Large intestine (tissue), 12 donors: ENCODE data around the gene SPATA31C2. TPM values are rescaled to one million over a fixed set of nuclear protein-coding genes. Genes with fewer than 3 reads are reported as not detected.
"Not testable (repeated sequence)": the region's sequence is repeated elsewhere in the genome, so short reads cannot be mapped to it uniquely, and the experiment has no call there.

Experiments used
- DNase-seq, 2 donors: peaks; one replicate each; pipeline versions ENCODE4 v3.0.0 to v3.0.0-alpha.2; 2013
- H3K27ac ChIP-seq: one replicate; pipeline ENCODE4 v1.5.1; 2013; ENCODE audit warnings: low read length
- H3K27me3 ChIP-seq: 2 replicates; pipeline ENCODE4 v1.6.1; 2013; ENCODE audit warnings: low read length; ENCODE audit not compliant: control insufficient read depth, insufficient read depth
- H3K36me3 ChIP-seq: 2 replicates; pipeline ENCODE4 v1.6.1; 2013; ENCODE audit warnings: low read length; ENCODE audit not compliant: control insufficient read depth, insufficient read depth
- H3K4me1 ChIP-seq: one replicate; pipeline ENCODE4 v1.6.1; 2013; ENCODE audit warnings: low read length; ENCODE audit not compliant: control insufficient read depth, insufficient read depth
- H3K4me3 ChIP-seq: one replicate; pipeline ENCODE4 v1.5.1; 2013; ENCODE audit warnings: low read length
- H3K9me3 ChIP-seq: one replicate; pipeline ENCODE4 v1.6.1; 2013; ENCODE audit warnings: mild to moderate bottlenecking, low read depth, low read length, moderate library complexity; ENCODE audit not compliant: control insufficient read depth
- WGBS: methylation state at CpG from one replicate; pipeline ENCODE4 v1.1.5; 2013; ENCODE audit warnings: low lambda C conversion rate; ENCODE audit not compliant: insufficient coverage; 5-methylcytosine and 5-hydroxymethylcytosine counted together
- long read RNA-seq, 11 donors: transcript quantifications; one replicate each; lab custom pipeline, GENCODE V29; 2026
- polyA plus RNA-seq: library from polyadenylated mRNA; unstranded; fragments of 120-200 nt; gene quantifications from one replicate; pipeline ENCODE4 v1.2.1, GENCODE V29; 2013

The SPATA31C2 gene
- 0.07 TPM for polyA plus RNA-seq
- long read RNA-seq, donor 1 = 0 reads
- long read RNA-seq, donor 2 = 0 reads
- long read RNA-seq, donor 3 = 0 reads
- long read RNA-seq, donor 4 = 0 reads
- long read RNA-seq, donor 5 = 0 reads
- long read RNA-seq, donor 6 = 0 reads
- long read RNA-seq, donor 7 = 0 reads
- long read RNA-seq, donor 8 = 0 reads
- long read RNA-seq, donor 9 = 0 reads
- long read RNA-seq, donor 10 = 0 reads
- long read RNA-seq, donor 11 = 0 reads

DNA sequence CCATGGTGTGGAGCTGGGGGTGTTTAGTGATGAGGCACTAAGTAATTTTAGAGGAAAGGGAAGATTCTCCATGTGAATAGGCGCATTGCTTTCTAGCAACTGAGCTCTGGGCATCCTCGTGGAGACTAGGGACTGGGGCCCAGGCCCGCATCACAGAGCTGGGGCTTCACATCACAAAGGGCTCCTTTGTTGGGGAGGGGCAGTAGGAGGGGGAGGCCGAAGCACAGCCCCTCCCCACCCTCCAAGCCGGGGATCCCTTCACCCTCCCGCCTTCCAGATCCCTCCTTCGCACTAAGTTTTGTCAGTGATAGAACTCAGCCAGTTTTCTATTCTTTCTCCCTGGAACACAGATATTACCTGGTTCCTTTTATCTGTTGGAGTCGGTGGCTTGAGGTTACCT lies at the start of gene SPATA31C2:
TSS of gene SPATA31C2 (minus strand) at position 101 of the 400 bp plus-strand sequence. CDS start at position 72, 29 bp downstream.
- not testable (repeated sequence) for H3K36me3 ChIP-seq

DNA sequence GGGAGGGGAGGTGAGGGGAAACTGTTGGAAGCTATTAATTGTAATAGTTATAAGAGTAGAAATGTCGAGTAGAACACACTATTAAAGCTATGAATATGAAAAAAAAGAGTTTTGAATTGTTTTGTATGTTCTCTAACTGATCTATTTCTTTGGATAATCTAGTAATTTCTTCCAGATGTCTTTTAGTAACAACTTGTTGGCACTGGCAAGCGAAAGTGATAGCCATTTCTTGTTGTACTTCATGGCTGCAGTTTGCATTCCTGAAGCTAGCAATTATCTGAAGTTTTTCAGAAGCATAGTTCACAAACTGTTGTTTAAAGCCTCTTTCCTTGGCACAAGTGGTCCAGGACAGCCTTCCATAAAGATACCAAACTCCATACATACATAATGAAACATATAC lies 49.4 kb upstream of the SPATA31C2 start:
- 80% methylated on average over 1 of the region's 2 CpGs for WGBS
- Histone ChIP-seq H3K36me3 (no peaks in the 10 kb centered on the region), H3K9me3 (peaks cover 4% of the 10 kb centered on the region), H3K27me3 (no peaks in the 10 kb centered on the region), H3K4me1 (no peaks in the 10 kb centered on the region), H3K4me3 (no peak overlapping the region), H3K27ac (no peak overlapping the region)
- no peak for DNase-seq

More for the DNA sequence above, at the start of gene SPATA31C2:
- H3K27ac ChIP-seq, H3K4me1 ChIP-seq, H3K27me3 ChIP-seq, DNase-seq, H3K9me3 ChIP-seq, H3K4me3 ChIP-seq: not testable (repeated sequence)
- no CpG with 5 or more reads among the region's 8 CpGs for WGBS

DNA sequence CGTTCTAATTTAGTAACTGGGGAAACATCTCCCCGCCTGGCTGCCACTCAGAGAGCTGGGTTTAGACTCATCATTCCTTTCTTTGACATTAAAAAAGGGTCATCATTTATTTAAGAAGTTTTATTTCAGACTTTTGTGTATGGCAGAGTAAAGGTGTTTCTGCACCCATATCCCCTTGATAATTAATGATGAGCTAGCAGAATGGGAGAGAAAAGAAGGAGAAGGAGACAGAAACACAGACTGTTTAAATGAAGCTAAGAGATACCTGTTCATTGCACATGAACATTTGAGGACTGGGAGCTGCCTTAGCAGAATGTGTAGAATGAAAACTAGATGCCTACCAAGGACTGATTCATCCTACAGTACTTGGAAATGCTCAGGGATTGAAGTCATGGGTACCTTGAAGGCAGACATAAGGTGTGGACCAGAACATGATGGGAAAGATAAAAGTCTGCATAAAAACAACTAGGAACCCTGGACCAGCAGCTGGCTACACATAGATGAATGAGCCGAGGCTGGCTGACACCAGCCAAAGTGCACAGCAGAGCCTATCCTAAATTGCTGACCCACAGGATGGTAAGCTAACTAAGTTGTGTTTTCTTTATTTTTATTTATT lies 48.3 kb upstream of the SPATA31C2 start:
- Histone ChIP-seq H3K9me3 (peaks cover 4% of the 10 kb centered on the region), H3K4me1 (no peaks in the 10 kb centered on the region), H3K27ac (no peak overlapping the region), H3K36me3 (no peaks in the 10 kb centered on the region), H3K4me3 (no peak overlapping the region), H3K27me3 (no peaks in the 10 kb centered on the region)
- WGBS = 100% methylated on average over 1 of the region's 3 CpGs
- DNase-seq = no peak

GRCh38 chr9:88184976-88185375 lies 46.7 kb upstream of the SPATA31C2 start:
- Histone ChIP-seq H3K27me3 (no peaks in the 10 kb centered on the region), H3K4me3 (no peak overlapping the region), H3K9me3 (no peaks in the 10 kb centered on the region), H3K36me3 (no peaks in the 10 kb centered on the region), H3K27ac (no peak overlapping the region), H3K4me1 (no peaks in the 10 kb centered on the region)
- no CpG with 5 or more reads among the region's 2 CpGs for WGBS
- DNase-seq = no peak

DNA sequence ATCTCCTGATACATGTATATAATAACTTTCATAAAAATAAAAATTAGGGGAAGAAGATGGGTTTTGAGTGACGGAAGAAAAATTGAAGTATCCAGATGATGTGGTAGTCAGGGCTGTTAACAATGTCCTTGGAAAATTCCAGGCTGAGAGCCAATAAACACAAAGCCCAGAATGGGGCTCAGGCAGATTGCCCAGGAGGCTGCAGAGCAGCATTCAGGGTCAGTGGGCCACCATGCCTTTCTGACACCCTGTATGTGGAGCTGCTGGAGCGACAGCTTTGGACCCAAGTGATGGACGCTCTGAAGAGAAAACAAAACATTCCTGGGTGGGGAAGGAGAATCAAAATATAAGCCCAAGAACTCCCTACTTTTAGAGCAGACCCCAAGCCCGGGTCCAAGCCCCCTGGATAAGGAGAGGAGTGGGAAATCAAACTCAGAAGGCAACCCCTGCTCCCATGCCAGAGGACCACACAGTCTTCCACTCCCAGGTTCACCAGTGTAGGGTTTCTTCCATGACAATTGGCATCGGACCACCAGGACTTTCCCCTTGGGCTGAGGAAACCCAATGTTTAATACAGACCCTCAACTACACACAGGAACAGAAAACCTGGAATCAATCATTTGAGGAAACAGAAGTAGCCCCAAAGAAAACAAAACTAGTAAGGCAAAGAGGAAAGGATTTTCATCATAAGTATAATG lies 45.7 kb upstream of the SPATA31C2 start:
- Histone ChIP-seq H3K36me3 (no peaks in the 10 kb centered on the region), H3K4me3 (no peak overlapping the region), H3K9me3 (no peaks in the 10 kb centered on the region), H3K4me1 (no peaks in the 10 kb centered on the region), H3K27ac (no peak overlapping the region), H3K27me3 (no peaks in the 10 kb centered on the region)
- DNase-seq = no peak
- WGBS = 100% methylated on average over 1 of the region's 5 CpGs

- no peaks in the 10 kb centered on the region for H3K4me1 ChIP-seq
- H3K9me3 ChIP-seq = no peaks in the 10 kb centered on the region
- H3K4me3 ChIP-seq = no peak overlapping the region
- 61% methylated on average over 4 of the region's 6 CpGs for WGBS
- H3K36me3 ChIP-seq = no peaks in the 10 kb centered on the region
- no peak overlapping the region for H3K27ac ChIP-seq
- H3K27me3 ChIP-seq = no peaks in the 10 kb centered on the region
- no peak for DNase-seq
These were observed 44.2 kb upstream of the SPATA31C2 start for GRCh38 chr9:88182501-88182900.

DNA sequence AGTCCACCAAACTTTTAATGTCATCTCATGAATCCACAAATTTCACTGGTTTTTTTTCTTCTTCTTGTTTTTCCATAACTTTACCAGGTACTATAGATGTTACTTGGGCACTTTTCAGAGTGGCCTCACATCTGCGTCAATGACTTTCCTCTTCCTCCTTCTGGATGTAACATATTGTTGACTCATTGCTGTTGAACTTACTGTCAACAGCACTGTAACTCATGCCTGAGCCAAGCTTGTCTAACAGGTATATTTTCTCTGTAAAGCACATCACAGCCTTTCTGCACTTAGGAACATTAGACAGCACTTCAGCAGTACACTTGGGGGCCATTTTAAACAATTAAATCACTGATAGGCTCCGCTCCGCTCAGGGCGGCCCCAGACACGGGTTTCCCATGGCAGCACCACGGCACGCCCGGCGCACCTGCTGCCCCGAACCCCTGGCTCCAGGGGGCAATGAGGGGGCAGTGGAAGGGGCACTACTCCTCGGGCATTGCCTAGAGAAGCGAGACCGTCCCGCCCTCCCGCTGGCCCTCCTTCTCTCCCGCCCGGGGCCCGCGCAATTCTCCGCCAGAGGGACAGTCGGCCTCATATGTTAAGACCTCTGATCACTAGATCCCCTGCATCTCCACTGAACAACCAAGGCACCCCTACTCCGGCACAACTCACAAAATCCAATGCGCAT lies 41.9 kb upstream of the SPATA31C2 start:
- WGBS = 93% methylated on average over 7 of the region's 23 CpGs
- no peak for DNase-seq
- H3K4me3 ChIP-seq = no peak overlapping the region
- H3K27me3 ChIP-seq = no peaks in the 10 kb centered on the region
- H3K27ac ChIP-seq = no peak overlapping the region
- H3K9me3 ChIP-seq = no peaks in the 10 kb centered on the region
- no peaks in the 10 kb centered on the region for H3K36me3 ChIP-seq
- H3K4me1 ChIP-seq = no peaks in the 10 kb centered on the region

DNA sequence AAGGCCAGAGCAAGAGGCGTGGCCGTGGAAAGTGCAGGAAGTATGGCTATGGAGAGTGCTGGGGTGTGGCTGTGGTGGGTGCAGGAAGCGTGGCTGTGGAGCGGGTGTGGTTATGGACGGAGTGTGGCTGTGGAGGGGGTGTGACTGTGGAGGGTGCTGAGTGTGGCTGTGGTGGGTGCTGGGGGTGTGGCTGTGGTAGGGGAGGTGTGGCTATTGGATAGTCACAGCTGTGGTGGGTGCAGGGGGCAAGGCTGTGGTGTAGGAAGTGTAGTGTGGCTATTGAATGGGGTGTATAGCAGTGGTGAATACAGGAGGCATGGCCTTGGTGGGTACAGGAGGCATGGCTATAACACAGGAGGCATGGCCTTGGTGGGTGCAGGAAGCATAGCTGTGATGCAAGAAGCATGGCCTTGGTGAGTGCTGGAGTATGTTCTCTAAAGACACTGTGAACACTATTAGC lies 40.8 kb upstream of the SPATA31C2 start:
- DNase-seq = peak in 1 of 2 donors; percentile 44
- H3K27me3 ChIP-seq = no peaks in the 10 kb centered on the region
- 60% methylated on average over 2 of the region's 5 CpGs for WGBS

DNA sequence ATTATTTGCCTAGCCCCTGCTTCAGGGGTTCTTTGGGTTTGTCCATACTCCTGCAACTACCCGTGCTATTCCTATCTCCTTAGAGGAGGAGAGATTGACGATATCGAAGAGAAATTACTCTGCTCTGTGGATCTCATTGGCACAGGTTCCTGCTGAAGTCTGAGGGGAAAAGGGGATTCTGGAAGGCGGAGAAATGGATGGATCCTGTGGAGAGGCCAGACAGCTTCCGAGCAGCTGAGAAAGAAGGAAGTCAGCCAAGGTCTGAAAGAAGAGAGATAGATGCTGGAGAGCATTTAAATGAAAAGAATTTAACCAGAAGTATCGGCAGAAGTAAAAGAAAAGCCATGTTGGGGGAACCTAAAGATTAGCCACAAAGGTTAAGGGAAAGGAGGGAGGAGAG lies 40.4 kb upstream of the SPATA31C2 start:
- no peaks in the 10 kb centered on the region for H3K4me1 ChIP-seq
- no peak overlapping the region for H3K27ac ChIP-seq
- H3K27me3 ChIP-seq = no peaks in the 10 kb centered on the region
- 75% methylated on average over 3 of the region's 6 CpGs for WGBS
- H3K9me3 ChIP-seq = no peaks in the 10 kb centered on the region
- no peak overlapping the region for H3K4me3 ChIP-seq
- no peak for DNase-seq
- no peaks in the 10 kb centered on the region for H3K36me3 ChIP-seq

More for the DNA sequence above, 40.8 kb upstream of the SPATA31C2 start:
- H3K4me1 ChIP-seq = no peaks in the 10 kb centered on the region
- H3K27ac ChIP-seq = no peak overlapping the region
- H3K36me3 ChIP-seq = no peaks in the 10 kb centered on the region
- no peak overlapping the region for H3K4me3 ChIP-seq
- H3K9me3 ChIP-seq = no peaks in the 10 kb centered on the region

DNA sequence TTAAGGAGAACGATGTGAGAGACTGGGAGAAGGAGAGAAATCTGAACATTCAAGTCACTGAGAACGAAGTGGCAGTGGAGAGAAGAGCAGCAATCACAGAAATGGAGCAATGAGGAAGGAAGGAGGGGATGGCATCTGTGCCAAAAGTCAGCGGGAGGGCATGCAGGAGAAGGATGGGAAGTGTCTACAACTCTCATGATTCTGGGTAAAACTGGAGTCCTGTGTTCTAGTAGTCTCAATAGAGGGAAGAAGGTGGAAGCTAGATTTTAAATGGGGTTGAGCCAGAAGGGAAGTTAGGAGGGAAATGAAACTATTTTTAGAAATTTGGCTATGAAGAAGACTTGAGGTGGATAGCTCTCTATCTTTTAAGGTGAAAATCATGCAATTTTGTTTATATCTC lies 39.1 kb upstream of the SPATA31C2 start:
- DNase-seq = no peak
- 100% methylated on average over 2 of the region's 3 CpGs for WGBS
- no peak overlapping the region for H3K4me3 ChIP-seq
- H3K27me3 ChIP-seq = no peaks in the 10 kb centered on the region
- H3K36me3 ChIP-seq = no peaks in the 10 kb centered on the region
- H3K27ac ChIP-seq = no peak overlapping the region
- no peaks in the 10 kb centered on the region for H3K4me1 ChIP-seq
- no peaks in the 10 kb centered on the region for H3K9me3 ChIP-seq
